Spleen (tissue), 11 donors: ENCODE data around the gene PTPRE. TPM values are rescaled to one million over a fixed set of nuclear protein-coding genes. Genes with fewer than 3 reads are reported as not detected.

Source experiments
- DNase-seq: peaks from one replicate; pipeline ENCODE4 v3.0.0-alpha.2; 2020
- H3K27ac ChIP-seq, 8 donors: fragments of 200-600 bp; sonication (generic) in 7 of 8; 1 replicate in 4 of 8; 2 replicates in 4 of 8; pipeline versions ENCODE4 v1.5.0 to v1.8.0; 2016 to 2021; ENCODE audit warnings: inconsistent platforms in 4 of 8, mild to moderate bottlenecking in 4 of 8, moderate library complexity in 1 of 8
- H3K27me3 ChIP-seq, 7 donors: fragments of 200-600 bp; sonication (generic) in 6 of 7; replicated peaks in 1 of 7; 1 replicate in 4 of 7; 2 replicates in 3 of 7; pipeline versions ENCODE4 v1.5.0 to v1.8.0; 2016 to 2021; ENCODE audit warnings: inconsistent platforms in 3 of 7, mild to moderate bottlenecking in 1 of 7
- H3K36me3 ChIP-seq, 6 donors: fragments of 200-600 bp; sonication (generic) in 5 of 6; 1 replicate in 4 of 6; 2 replicates in 2 of 6; pipeline versions ENCODE4 v1.5.0 to v1.8.0; 2016 to 2021; ENCODE audit warnings: inconsistent platforms in 2 of 6
- H3K4me1 ChIP-seq, 6 donors: fragments of 200-600 bp; sonication (generic) in 5 of 6; 1 replicate in 3 of 6; 2 replicates in 3 of 6; pipeline versions ENCODE4 v1.5.0 to v1.8.0; 2016 to 2021; ENCODE audit warnings: inconsistent platforms in 3 of 6
- H3K4me3 ChIP-seq, 8 donors: fragments of 200-600 bp; sonication (generic) in 7 of 8; 1 replicate in 4 of 8; 2 replicates in 4 of 8; pipeline versions ENCODE4 v1.5.0 to v1.8.0; 2016 to 2021; ENCODE audit warnings: inconsistent platforms in 4 of 8, mild to moderate bottlenecking in 4 of 8, moderate library complexity in 2 of 8
- H3K9me3 ChIP-seq, 8 donors: fragments of 200-600 bp; sonication (generic) in 7 of 8; 1 replicate in 4 of 8; 2 replicates in 4 of 8; pipeline versions ENCODE4 v1.5.0 to v1.8.0; 2016 to 2021; ENCODE audit warnings: inconsistent platforms in 4 of 8
- POLR2A ChIP-seq, 3 donors: fragments of 450-650 bp; IDR thresholded peaks; one replicate each; pipeline ENCODE4 v1.5.1; 2017; ENCODE audit warnings: antibody characterized with exemption in 3 of 3, mild to moderate bottlenecking in 1 of 3
- POLR2AphosphoS5 ChIP-seq, 3 donors: sonication (generic); formaldehyde crosslinking; IDR thresholded peaks; one replicate each; pipeline ENCODE4 v1.5.1; 2017; ENCODE audit warnings: antibody characterized with exemption in 3 of 3
- WGBS, 5 donors: extraction: QIAGEN DNeasy Blood & Tissue Kit in 3 of 5; methylation state at CpG; one replicate each; pipeline versions ENCODE4 v1.1.5 to v1.1.7; 2013 to 2018; 5-methylcytosine and 5-hydroxymethylcytosine counted together
- intact Hi-C: fragments of 100-400 bp; cut with DNase I; formaldehyde crosslinking; loops from one replicate; pipeline ENCODE4 v1.15.0; 2023; ENCODE audit warnings: low total_unique reads
- polyA plus RNA-seq, 3 donors: library from polyadenylated mRNA; stranded (reverse); fragments of 200-250 nt; gene quantifications; one replicate each; pipeline ENCODE4 v1.2.1, GENCODE V29; 2013
- total RNA-seq, 7 donors: library from RNA; depleted of rRNA in 3 of 7; stranded (reverse); fragments of >200 nt in 3 of 7; fragmentation: NEBNext Ultra II Directional in 4 of 7; extraction: Animal tissue kit (Norgen Biotek cat#: 25700) in 4 of 7; gene quantifications; one replicate each; pipeline versions ENCODE4 v1.1.0 to v1.2.1, GENCODE V29; 2016 to 2021
- TF ChIP-seq, protein P1 (sequence below), 11 experiments: fragments of 200-600 bp in 7 of 11; fragments of 450-650 bp in 4 of 11; sonication (generic) in 4 of 11; IDR thresholded peaks in 8 of 11; conservative IDR thresholded peaks in 3 of 11; 1 replicate in 7 of 11; 2 replicates in 4 of 11; pipeline versions ENCODE4 v1.4.0 to v1.8.0; 2016 to 2021; ENCODE audit warnings: antibody characterized with exemption in 11 of 11, inconsistent platforms in 4 of 11, mild to moderate bottlenecking in 1 of 11
- donor health status: healthy with polysubstance abuse.
- donor health status: DM: no; HTN: no; CAD: no; lungs with moderate emphysema.
- donor health status: DM: no; HTN: no; CAD: no.
- donor health status: Bipolar disorder and iron deficiency.
- donor health status: healthy.
- donor health status: DM: no; HTN: no; CAD: no.
- donor health status: DM: yes; HTN: yes; CAD: no.

Gene PTPRE
- total and polyA plus RNA-seq, 10 donors = 6.2 to 133 (median 70.2) TPM

- intact Hi-C loops = no loop called here
- 32 to 54% (median 45%) methylated on average over 1 of the region's 1 CpG for WGBS, 5 donors
Measured at GRCh38 chr10:127959428-127959827, 52.5 kb downstream of the PTPRE start.

DNA sequence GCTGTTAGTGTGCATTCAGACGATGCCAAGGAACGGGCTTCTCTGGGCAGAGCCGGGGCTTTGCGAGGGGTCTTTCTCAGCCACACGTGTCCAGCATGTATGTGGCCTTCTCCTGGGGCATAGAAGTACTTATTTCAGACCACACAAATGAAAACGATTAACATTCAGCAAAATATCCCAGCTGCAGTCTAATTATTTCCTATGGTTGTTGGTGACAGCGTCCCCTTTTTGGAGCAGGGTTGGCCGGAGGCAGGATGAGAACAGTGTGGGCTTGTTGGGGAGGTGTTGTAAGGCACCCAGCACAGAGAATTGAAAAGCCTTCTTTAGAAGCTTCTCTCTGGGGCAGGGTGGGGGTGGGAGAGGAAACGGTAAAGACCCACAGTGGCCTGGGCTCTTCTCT is 54.2 kb downstream of the PTPRE start:
- H3K4me3 ChIP-seq = no peak overlapping the region
- WGBS, 5 donors = 67 to 78% (median 70%) methylated on average over 9 of the region's 9 CpGs
- no peaks in the 10 kb centered on the region for H3K36me3 ChIP-seq
- no peak for DNase-seq
- intact Hi-C loops = no loop called here
- peak overlapping the region in 2 of 8 donors; percentile 5 to 14 for H3K27ac ChIP-seq
- H3K4me1 ChIP-seq = peaks cover 0 to 36% (median 12%) of the 10 kb centered on the region in 6 donors
- H3K27me3 ChIP-seq = peaks cover 0 to 5% (median 0%) of the 10 kb centered on the region in 7 donors
- TF ChIP-seq POLR2AphosphoS5 (IDR thresholded peaks at IDR 0.05) = no peak
- no peak for TF ChIP-seq POLR2A (IDR thresholded peaks at IDR 0.05)
- TF ChIP-seq, protein P1, sequence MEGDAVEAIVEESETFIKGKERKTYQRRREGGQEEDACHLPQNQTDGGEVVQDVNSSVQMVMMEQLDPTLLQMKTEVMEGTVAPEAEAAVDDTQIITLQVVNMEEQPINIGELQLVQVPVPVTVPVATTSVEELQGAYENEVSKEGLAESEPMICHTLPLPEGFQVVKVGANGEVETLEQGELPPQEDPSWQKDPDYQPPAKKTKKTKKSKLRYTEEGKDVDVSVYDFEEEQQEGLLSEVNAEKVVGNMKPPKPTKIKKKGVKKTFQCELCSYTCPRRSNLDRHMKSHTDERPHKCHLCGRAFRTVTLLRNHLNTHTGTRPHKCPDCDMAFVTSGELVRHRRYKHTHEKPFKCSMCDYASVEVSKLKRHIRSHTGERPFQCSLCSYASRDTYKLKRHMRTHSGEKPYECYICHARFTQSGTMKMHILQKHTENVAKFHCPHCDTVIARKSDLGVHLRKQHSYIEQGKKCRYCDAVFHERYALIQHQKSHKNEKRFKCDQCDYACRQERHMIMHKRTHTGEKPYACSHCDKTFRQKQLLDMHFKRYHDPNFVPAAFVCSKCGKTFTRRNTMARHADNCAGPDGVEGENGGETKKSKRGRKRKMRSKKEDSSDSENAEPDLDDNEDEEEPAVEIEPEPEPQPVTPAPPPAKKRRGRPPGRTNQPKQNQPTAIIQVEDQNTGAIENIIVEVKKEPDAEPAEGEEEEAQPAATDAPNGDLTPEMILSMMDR (IDR thresholded peaks at IDR 0.05 in 8 of 11, conservative IDR thresholded peaks at IDR 0.05 in 3 of 11) = no peak
- peaks cover 0 to 7% (median 0%) of the 10 kb centered on the region in 8 donors for H3K9me3 ChIP-seq

More at GRCh38 chr10:127959428-127959827, 52.5 kb downstream of the PTPRE start:
- Histone ChIP-seq H3K27ac (no peak overlapping the region), H3K36me3 (no peaks in the 10 kb centered on the region), H3K9me3 (peaks cover 0 to 9% (median 0%) of the 10 kb centered on the region in 8 donors), H3K4me3 (no peak overlapping the region), H3K27me3 (peaks cover 0 to 5% (median 0%) of the 10 kb centered on the region in 7 donors), H3K4me1 (peaks cover 0 to 21% (median under 1%) of the 10 kb centered on the region in 6 donors)
- DNase-seq = no peak
- TF ChIP-seq POLR2A (IDR thresholded peaks at IDR 0.05) = no peak
- TF ChIP-seq POLR2AphosphoS5 (IDR thresholded peaks at IDR 0.05) = no peak
- TF ChIP-seq, protein P1 (IDR thresholded peaks at IDR 0.05 in 8 of 11, conservative IDR thresholded peaks at IDR 0.05 in 3 of 11) = no peak

GRCh38 chr10:127962205-127962604 is 55.3 kb downstream of the PTPRE start:
- 83 to 92% (median 89%) methylated on average over 4 to 13 of the region's 13 CpGs for WGBS, 5 donors
- TF ChIP-seq, protein P1 (IDR thresholded peaks at IDR 0.05 in 8 of 11, conservative IDR thresholded peaks at IDR 0.05 in 3 of 11) = no peak
- no peak for TF ChIP-seq POLR2AphosphoS5 (IDR thresholded peaks at IDR 0.05)
- no peak for TF ChIP-seq POLR2A (IDR thresholded peaks at IDR 0.05)
- no peak for DNase-seq

GRCh38 chr10:127963136-127963535 is 56.2 kb downstream of the PTPRE start:
- Histone ChIP-seq H3K4me1 (peaks cover 0 to 38% (median 13%) of the 10 kb centered on the region in 6 donors), H3K9me3 (no peaks in the 10 kb centered on the region), H3K27me3 (peaks cover 0 to 5% (median 0%) of the 10 kb centered on the region in 7 donors), H3K4me3 (no peak overlapping the region), H3K36me3 (no peaks in the 10 kb centered on the region), H3K27ac (no peak overlapping the region)
- intact Hi-C loops = no loop called here
- DNase-seq = no peak
- TF ChIP-seq, protein P1 (IDR thresholded peaks at IDR 0.05 in 8 of 11, conservative IDR thresholded peaks at IDR 0.05 in 3 of 11) = no peak
- TF ChIP-seq POLR2AphosphoS5 (IDR thresholded peaks at IDR 0.05) = no peak
- no peak for TF ChIP-seq POLR2A (IDR thresholded peaks at IDR 0.05)

More at GRCh38 chr10:127962205-127962604, 55.3 kb downstream of the PTPRE start:
- Histone ChIP-seq H3K4me1 (peaks cover 0 to 36% (median 12%) of the 10 kb centered on the region in 6 donors), H3K27me3 (peaks cover 0 to 5% (median 0%) of the 10 kb centered on the region in 7 donors), H3K9me3 (no peaks in the 10 kb centered on the region), H3K27ac (no peak overlapping the region), H3K36me3 (no peaks in the 10 kb centered on the region), H3K4me3 (no peak overlapping the region)
- intact Hi-C loops = no loop called here
